Measurements from ENCODE around the gene ZNF835. TPM values are rescaled to one million over a fixed set of nuclear protein-coding genes. Genes with fewer than 3 reads are reported as not detected.

ZNF835 gene
- polyA plus RNA-seq, 3 donors: 0.07 TPM; not detected in 2

DNA sequence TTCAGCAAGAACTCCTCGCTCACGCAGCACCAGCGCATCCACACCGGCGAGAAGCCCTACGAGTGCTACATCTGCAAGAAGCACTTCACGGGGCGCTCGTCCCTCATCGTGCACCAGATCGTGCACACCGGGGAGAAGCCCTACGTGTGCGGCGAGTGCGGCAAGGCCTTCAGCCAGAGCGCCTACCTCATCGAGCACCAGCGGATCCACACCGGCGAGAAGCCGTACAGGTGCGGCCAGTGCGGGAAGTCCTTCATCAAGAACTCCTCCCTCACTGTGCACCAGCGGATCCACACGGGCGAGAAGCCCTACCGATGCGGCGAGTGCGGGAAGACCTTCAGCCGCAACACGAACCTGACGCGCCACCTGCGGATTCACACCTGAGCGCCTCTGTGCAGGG is 49.2 kb downstream of the ZNF835 start:
- Histone ChIP-seq H3K36me3 (replicated peaks in 1 of 2; ENCODE audit: control insufficient read depth in 1 of 2, insufficient read depth in 2 of 2, low read length in 2 of 2) (peaks cover 0 to 53% of the 10 kb centered on the region in 2 donors), H2AFZ (ENCODE audit: insufficient read depth, low read depth, low read length, poor library complexity, severe bottlenecking) (no peak overlapping the region), H3K4me1 (ENCODE audit: control insufficient read depth in 1 of 2, insufficient read depth in 2 of 2, low read length in 2 of 2) (no peaks in the 10 kb centered on the region), H3K79me2 (ENCODE audit: insufficient read depth, low read length) (no peaks in the 10 kb centered on the region), H3K27ac (ENCODE audit: low read depth in 1 of 2, low read length in 2 of 2) (no peak overlapping the region), H3K27me3 (ENCODE audit: control insufficient read depth in 2 of 2, insufficient read depth in 2 of 2, low read length in 2 of 2) (no peaks in the 10 kb centered on the region), H3K4me3 (replicated peaks in 1 of 3; ENCODE audit: low read depth in 2 of 3, low read length in 3 of 3) (peak overlapping the region in 1 of 3 experiments; percentile 20), H3K9me3 (replicated peaks in 1 of 2; ENCODE audit: control insufficient read depth in 1 of 2, insufficient read depth in 1 of 2, low read length in 2 of 2) (peaks cover 95 to 99% of the 10 kb centered on the region in 2 donors), H4K20me1 (ENCODE audit: insufficient read depth, low read length) (no peaks in the 10 kb centered on the region), H3K9ac (ENCODE audit: insufficient read depth, low read length, poor library complexity, severe bottlenecking) (no peak overlapping the region), H3K4me2 (replicated peaks; ENCODE audit: extremely low read depth, low read length, poor library complexity, severe bottlenecking) (no peak overlapping the region)
- no peak overlapping the region for H3K4me3 Mint-ChIP-seq
- no peaks in the 10 kb centered on the region for H3K4me1 Mint-ChIP-seq
- no peaks in the 10 kb centered on the region for H3K27me3 Mint-ChIP-seq (ENCODE audit: low read depth in 3 of 3)
- TF ChIP-seq, protein P1, sequence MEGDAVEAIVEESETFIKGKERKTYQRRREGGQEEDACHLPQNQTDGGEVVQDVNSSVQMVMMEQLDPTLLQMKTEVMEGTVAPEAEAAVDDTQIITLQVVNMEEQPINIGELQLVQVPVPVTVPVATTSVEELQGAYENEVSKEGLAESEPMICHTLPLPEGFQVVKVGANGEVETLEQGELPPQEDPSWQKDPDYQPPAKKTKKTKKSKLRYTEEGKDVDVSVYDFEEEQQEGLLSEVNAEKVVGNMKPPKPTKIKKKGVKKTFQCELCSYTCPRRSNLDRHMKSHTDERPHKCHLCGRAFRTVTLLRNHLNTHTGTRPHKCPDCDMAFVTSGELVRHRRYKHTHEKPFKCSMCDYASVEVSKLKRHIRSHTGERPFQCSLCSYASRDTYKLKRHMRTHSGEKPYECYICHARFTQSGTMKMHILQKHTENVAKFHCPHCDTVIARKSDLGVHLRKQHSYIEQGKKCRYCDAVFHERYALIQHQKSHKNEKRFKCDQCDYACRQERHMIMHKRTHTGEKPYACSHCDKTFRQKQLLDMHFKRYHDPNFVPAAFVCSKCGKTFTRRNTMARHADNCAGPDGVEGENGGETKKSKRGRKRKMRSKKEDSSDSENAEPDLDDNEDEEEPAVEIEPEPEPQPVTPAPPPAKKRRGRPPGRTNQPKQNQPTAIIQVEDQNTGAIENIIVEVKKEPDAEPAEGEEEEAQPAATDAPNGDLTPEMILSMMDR (IDR thresholded peaks at IDR 0.05): no peak
- peaks cover 24 to 51% of the 10 kb centered on the region in 2 donors for H3K36me3 Mint-ChIP-seq
- peaks cover 73 to 98% (median 92%) of the 10 kb centered on the region in 7 donors for H3K9me3 Mint-ChIP-seq
- 99% methylated on average over 31 of the region's 37 CpGs for WGBS (ENCODE audit: insufficient coverage)
- H3K27ac Mint-ChIP-seq: peak overlapping the region in 1 of 7 donors; percentile 13
- intact Hi-C loops (cut with micrococcal nuclease): no loop called here
- no peak for DNase-seq

DNA sequence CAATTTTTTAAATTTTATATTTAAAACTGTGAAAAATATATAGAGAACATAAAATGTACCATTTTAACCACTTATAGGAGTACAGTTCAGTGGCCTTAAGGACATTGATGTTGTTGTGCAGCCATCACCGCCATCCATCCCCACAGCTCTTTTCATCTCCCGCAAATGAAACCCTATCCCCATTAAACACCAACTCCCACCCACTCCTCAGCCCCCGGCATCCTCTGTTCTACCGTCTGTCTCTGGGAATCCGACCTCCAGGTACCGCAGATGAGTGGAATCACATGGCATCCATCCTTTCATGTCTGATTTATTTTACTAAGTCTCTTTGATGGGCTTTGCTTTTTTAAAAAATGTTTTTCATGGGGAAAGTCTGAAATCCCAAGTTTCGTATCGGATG is 52.4 kb downstream of the ZNF835 start:
- H3K36me3 ChIP-seq (replicated peaks in 1 of 2; ENCODE audit: control insufficient read depth in 1 of 2, insufficient read depth in 2 of 2, low read length in 2 of 2): peaks cover 0 to 65% of the 10 kb centered on the region in 2 donors
- intact Hi-C loops (cut with micrococcal nuclease): no loop called here
- WGBS (ENCODE audit: insufficient coverage): 100% methylated on average over 4 of the region's 8 CpGs
- H3K4me3 ChIP-seq (replicated peaks in 1 of 3; ENCODE audit: low read depth in 2 of 3, low read length in 3 of 3): no peak overlapping the region
- no peaks in the 10 kb centered on the region for H3K79me2 ChIP-seq (ENCODE audit: insufficient read depth, low read length)
- DNase-seq: no peak
- Mint-ChIP-seq H3K4me1 (no peaks in the 10 kb centered on the region), H3K27me3 (ENCODE audit: low read depth in 3 of 3) (no peaks in the 10 kb centered on the region), H3K4me3 (no peak overlapping the region), H3K36me3 (peaks cover 26 to 49% of the 10 kb centered on the region in 2 donors), H3K27ac (no peak overlapping the region), H3K9me3 (peaks cover 77 to 96% (median 90%) of the 10 kb centered on the region in 7 donors)
- H4K20me1 ChIP-seq (ENCODE audit: insufficient read depth, low read length): no peaks in the 10 kb centered on the region
- no peak overlapping the region for H3K9ac ChIP-seq (ENCODE audit: insufficient read depth, low read length, poor library complexity, severe bottlenecking)
- H3K27ac ChIP-seq (ENCODE audit: low read depth in 1 of 2, low read length in 2 of 2): no peak overlapping the region
- no peak overlapping the region for H2AFZ ChIP-seq (ENCODE audit: insufficient read depth, low read depth, low read length, poor library complexity, severe bottlenecking)
- H3K27me3 ChIP-seq (ENCODE audit: control insufficient read depth in 2 of 2, insufficient read depth in 2 of 2, low read length in 2 of 2): no peaks in the 10 kb centered on the region
- TF ChIP-seq, protein P1 (IDR thresholded peaks at IDR 0.05): no peak
- H3K9me3 ChIP-seq (replicated peaks in 1 of 2; ENCODE audit: control insufficient read depth in 1 of 2, insufficient read depth in 1 of 2, low read length in 2 of 2): peaks cover 82 to 98% of the 10 kb centered on the region in 2 donors
- no peaks in the 10 kb centered on the region for H3K4me1 ChIP-seq (ENCODE audit: control insufficient read depth in 1 of 2, insufficient read depth in 2 of 2, low read length in 2 of 2)
- no peak overlapping the region for H3K4me2 ChIP-seq (replicated peaks; ENCODE audit: extremely low read depth, low read length, poor library complexity, severe bottlenecking)

Data from CD14-positive monocyte (primary cell).